ENCODE data around the gene C19orf53. TPM values are rescaled to one million over a fixed set of nuclear protein-coding genes. Genes with fewer than 3 reads are reported as not detected.

The C19orf53 gene
- total and polyA plus RNA-seq, 2 of the 13 experiments (the other 11 are each of a cell fraction or from before 2014, with no cell fraction given): 129 to 130 TPM

DNA sequence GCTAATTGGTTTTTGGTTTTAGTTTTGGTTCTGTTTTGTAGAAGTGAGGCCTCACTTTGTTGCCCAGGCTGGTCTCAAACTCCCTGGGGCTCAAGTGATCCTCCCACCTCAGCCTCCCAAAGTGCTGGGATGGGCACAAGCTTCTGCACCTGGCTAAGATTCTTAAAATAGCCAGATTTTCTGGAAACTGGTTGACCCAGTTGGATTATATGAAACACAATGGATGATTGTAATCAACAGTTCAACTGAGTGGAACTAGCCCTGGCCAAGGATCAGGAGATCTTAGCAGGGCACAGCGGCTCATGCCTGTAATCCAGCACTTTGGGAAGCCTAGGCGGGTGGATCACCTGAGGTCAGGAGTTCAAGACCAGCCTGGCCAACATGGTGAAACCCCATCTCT is 39.5 kb upstream of the C19orf53 start:
- H3K9ac ChIP-seq (ENCODE audit: insufficient read depth, low read depth, low read length): no peak overlapping the region
- H3K27ac ChIP-seq (ENCODE audit: extremely low read length, insufficient read depth, low read length): no peak overlapping the region
- intact Hi-C loops (cut with micrococcal nuclease; ENCODE audit: unreplicated experiment): no loop called here
- no peak for ATAC-seq
- no peaks in the 10 kb centered on the region for H4K20me1 ChIP-seq (ENCODE audit: insufficient read depth, low read length)
- H3K27me3 ChIP-seq (ENCODE audit: control insufficient read depth in 1 of 2, insufficient read depth in 2 of 2, low read length in 2 of 2): no peaks in the 10 kb centered on the region
- peaks cover 6% of the 10 kb centered on the region for H3K79me2 ChIP-seq (ENCODE audit: insufficient read depth, low read length)
- H3K4me3 ChIP-seq (replicated peaks in 1 of 3; ENCODE audit: insufficient read depth in 1 of 3, low read depth in 2 of 3, low read length in 3 of 3): no peak overlapping the region
- no peak overlapping the region for H3K4me2 ChIP-seq (ENCODE audit: low read depth, low read length)
- in situ Hi-C loops (cut with HindIII; ENCODE audit: extremely low pct_ligation_motif_present, low pct_unique_long_range_greater_than_20kb): no loop called here
- no peak for DNase-seq (ENCODE audit: low spot score)
- BruUV-seq (replicated peaks): no TSS peak
- H3K4me1 ChIP-seq (ENCODE audit: insufficient read depth, low read length): peaks cover 24% of the 10 kb centered on the region
- no peaks in the 10 kb centered on the region for H3K36me3 ChIP-seq (replicated peaks in 1 of 2; ENCODE audit: control insufficient read depth in 1 of 2, insufficient read depth in 2 of 2, low read length in 2 of 2)
- H3K9me3 ChIP-seq (ENCODE audit: low read length): no peaks in the 10 kb centered on the region
- WGBS (ENCODE audit: low lambda C conversion rate): no CpG with 5 or more reads among the region's 2 CpGs
- H2AFZ ChIP-seq (ENCODE audit: low read length): no peak overlapping the region
- no peak for FAIRE-seq
- POLR2A ChIA-PET: no interaction called here
- TF ChIP-seq ZNF615 (CRISPR knock-in tag; IDR thresholded peaks at IDR 0.05; ENCODE audit: borderline replicate concordance) (no peak), KLF6 (CRISPR knock-in tag; IDR thresholded peaks at IDR 0.05) (no peak), NR2F1 (CRISPR knock-in tag; IDR thresholded peaks at IDR 0.05) (no peak), HOXA9 (CRISPR knock-in tag; IDR thresholded peaks at IDR 0.05; ENCODE audit: borderline replicate concordance) (no peak), FOXA1 (IDR thresholded peaks at IDR 0.05) (no peak), FOXA1 (CRISPR knock-in tag; IDR thresholded peaks at IDR 0.05) (no peak)
- TF ChIP-seq, protein P1, sequence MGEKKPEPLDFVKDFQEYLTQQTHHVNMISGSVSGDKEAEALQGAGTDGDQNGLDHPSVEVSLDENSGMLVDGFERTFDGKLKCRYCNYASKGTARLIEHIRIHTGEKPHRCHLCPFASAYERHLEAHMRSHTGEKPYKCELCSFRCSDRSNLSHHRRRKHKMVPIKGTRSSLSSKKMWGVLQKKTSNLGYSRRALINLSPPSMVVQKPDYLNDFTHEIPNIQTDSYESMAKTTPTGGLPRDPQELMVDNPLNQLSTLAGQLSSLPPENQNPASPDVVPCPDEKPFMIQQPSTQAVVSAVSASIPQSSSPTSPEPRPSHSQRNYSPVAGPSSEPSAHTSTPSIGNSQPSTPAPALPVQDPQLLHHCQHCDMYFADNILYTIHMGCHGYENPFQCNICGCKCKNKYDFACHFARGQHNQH (CRISPR knock-in tag; IDR thresholded peaks at IDR 0.05): no peak
- TF ChIP-seq, protein P2, sequence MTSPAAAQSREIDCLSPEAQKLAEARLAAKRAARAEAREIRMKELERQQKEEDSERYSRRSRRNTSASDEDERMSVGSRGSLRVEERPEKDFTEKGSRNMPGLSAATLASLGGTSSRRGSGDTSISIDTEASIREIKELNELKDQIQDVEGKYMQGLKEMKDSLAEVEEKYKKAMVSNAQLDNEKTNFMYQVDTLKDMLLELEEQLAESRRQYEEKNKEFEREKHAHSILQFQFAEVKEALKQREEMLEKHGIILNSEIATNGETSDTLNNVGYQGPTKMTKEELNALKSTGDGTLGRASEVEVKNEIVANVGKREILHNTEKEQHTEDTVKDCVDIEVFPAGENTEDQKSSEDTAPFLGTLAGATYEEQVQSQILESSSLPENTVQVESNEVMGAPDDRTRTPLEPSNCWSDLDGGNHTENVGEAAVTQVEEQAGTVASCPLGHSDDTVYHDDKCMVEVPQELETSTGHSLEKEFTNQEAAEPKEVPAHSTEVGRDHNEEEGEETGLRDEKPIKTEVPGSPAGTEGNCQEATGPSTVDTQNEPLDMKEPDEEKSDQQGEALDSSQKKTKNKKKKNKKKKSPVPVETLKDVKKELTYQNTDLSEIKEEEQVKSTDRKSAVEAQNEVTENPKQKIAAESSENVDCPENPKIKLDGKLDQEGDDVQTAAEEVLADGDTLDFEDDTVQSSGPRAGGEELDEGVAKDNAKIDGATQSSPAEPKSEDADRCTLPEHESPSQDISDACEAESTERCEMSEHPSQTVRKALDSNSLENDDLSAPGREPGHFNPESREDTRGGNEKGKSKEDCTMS (CRISPR knock-in tag; conservative IDR thresholded peaks at IDR 0.05): no peak
- CTCF ChIA-PET (ENCODE audit: low intra/inter-chr PET ratio, low total read pairs): no interaction called here

Measured in HepG2 (cell line).